HepG2 (cell line): ENCODE results near the gene TNFRSF25. TPM values are rescaled to one million over a fixed set of nuclear protein-coding genes. Genes with fewer than 3 reads are reported as not detected.

Experiments used
- AHR ChIP-seq: IDR thresholded peaks from 2 replicates; pipeline ENCODE4 v1.6.1; 2018; ENCODE audit warnings: missing genetic modification reagents, missing compliant biosample characterization
- DRAP1 ChIP-seq: IDR thresholded peaks from 2 replicates; pipeline ENCODE4 v1.6.1; 2016; ENCODE audit warnings: missing genetic modification reagents, missing compliant biosample characterization
- ELF1 ChIP-seq: sonication (generic); formaldehyde crosslinking; IDR thresholded peaks from 2 replicates; pipeline ENCODE4 v1.4.0; 2020; ENCODE audit warnings: missing genetic modification reagents
- FOXA1 ChIP-seq, 2 experiments: fragments of 450-650 bp in 1 of 2; sonication (generic) in 1 of 2; formaldehyde crosslinking in 1 of 2; IDR thresholded peaks; 2 replicates each; pipeline versions ENCODE4 v1.4.0 to v1.6.1; 2016 to 2020; ENCODE audit warnings: missing genetic modification reagents in 1 of 2
- GABPB1 ChIP-seq: IDR thresholded peaks from 2 replicates; pipeline ENCODE4 v1.6.1; 2016; ENCODE audit warnings: mild to moderate bottlenecking, missing genetic modification reagents, moderate library complexity, missing compliant biosample characterization
- HDAC1 ChIP-seq: sonication (generic); formaldehyde crosslinking; IDR thresholded peaks from 2 replicates; pipeline ENCODE4 v1.5.1; 2020; ENCODE audit warnings: mild to moderate bottlenecking, missing genetic modification reagents
- HOXA3 ChIP-seq: sonication (generic); formaldehyde crosslinking; IDR thresholded peaks from 2 replicates; pipeline ENCODE4 v1.5.0; 2020; ENCODE audit warnings: missing genetic modification reagents
- IRX3 ChIP-seq: sonication (generic); formaldehyde crosslinking; IDR thresholded peaks from 2 replicates; pipeline ENCODE4 v1.8.1; 2023; ENCODE audit warnings: mild to moderate bottlenecking, low read depth, missing genetic modification reagents, borderline replicate concordance
- MTF2 ChIP-seq: sonication (generic); formaldehyde crosslinking; IDR thresholded peaks from 2 replicates; pipeline ENCODE4 v1.5.0; 2020; ENCODE audit warnings: missing genetic modification reagents, borderline replicate concordance
- NONO ChIP-seq, 2 experiments: fragments of 450-650 bp in 1 of 2; sonication (generic) in 1 of 2; formaldehyde crosslinking in 1 of 2; IDR thresholded peaks in 1 of 2; conservative IDR thresholded peaks in 1 of 2; 2 replicates each; pipeline versions ENCODE4 v1.6.1 to v1.8.0; 2017 to 2022; ENCODE audit warnings: mild to moderate bottlenecking in 1 of 2, missing genetic modification reagents in 1 of 2, moderate library complexity in 1 of 2
- TRIM22 ChIP-seq: fragments of 450-650 bp; IDR thresholded peaks from 2 replicates; pipeline ENCODE4 v1.6.1; 2017
- ZBTB14 ChIP-seq: sonication (generic); formaldehyde crosslinking; IDR thresholded peaks from 2 replicates; pipeline ENCODE4 v1.4.0; 2020; ENCODE audit warnings: missing genetic modification reagents
- ZBTB33 ChIP-seq: sonication (generic); formaldehyde crosslinking; IDR thresholded peaks from 2 replicates; pipeline ENCODE4 v1.4.0; 2020; ENCODE audit warnings: missing genetic modification reagents
- ZNF138 ChIP-seq: sonication (generic); formaldehyde crosslinking; IDR thresholded peaks from 2 replicates; pipeline ENCODE4 v1.5.0; 2020; ENCODE audit warnings: mild to moderate bottlenecking, low read depth, missing genetic modification reagents
- ZNF383 ChIP-seq: sonication (generic); formaldehyde crosslinking; IDR thresholded peaks from 2 replicates; pipeline ENCODE4 v1.4.0; 2020; ENCODE audit warnings: missing genetic modification reagents, mild to moderate bottlenecking, borderline replicate concordance
- ZNF501 ChIP-seq: sonication (generic); formaldehyde crosslinking; IDR thresholded peaks from 2 replicates; pipeline ENCODE4 v1.5.1; 2020; ENCODE audit warnings: mild to moderate bottlenecking, moderate library complexity, missing genetic modification reagents
- ZNF574 ChIP-seq: sonication (generic); formaldehyde crosslinking; IDR thresholded peaks from 2 replicates; pipeline ENCODE4 v1.4.0; 2020; ENCODE audit warnings: missing genetic modification reagents
- ZNF577 ChIP-seq: sonication (generic); formaldehyde crosslinking; IDR thresholded peaks from 2 replicates; pipeline ENCODE4 v1.4.0; 2020; ENCODE audit warnings: mild to moderate bottlenecking, low read depth, missing genetic modification reagents, borderline replicate concordance
- ZNF782 ChIP-seq: sonication (generic); formaldehyde crosslinking; IDR thresholded peaks from 2 replicates; pipeline ENCODE4 v1.4.0; 2020; ENCODE audit warnings: missing genetic modification reagents, mild to moderate bottlenecking, borderline replicate concordance
- polyA plus RNA-seq, 8 experiments: library from polyadenylated mRNA; depleted of rRNA in 3 of 8; stranded (reverse) in 7 of 8; unstranded in 1 of 8; fragments of >200 nt; fragmentation: Illumina TruSeq in 4 of 8; extraction: Trizol in 4 of 8; gene quantifications; 2 replicates each; pipeline versions ENCODE4 v1.2.1 to v1.2.3, GENCODE V29; 2011 to 2016; ENCODE audit warnings: low read depth in 4 of 8, missing spikeins in 1 of 8, mixed read lengths in 1 of 8; ENCODE audit not compliant: insufficient read depth in 1 of 8
- total RNA-seq, 5 experiments: library from RNA; depleted of rRNA; stranded (reverse); fragments of >200 nt; fragmentation: Illumina TruSeq; extraction: Trizol; gene quantifications; 2 replicates each; pipeline ENCODE4 v1.2.3, GENCODE V29; 2016; ENCODE audit warnings: low read depth in 1 of 5

Gene TNFRSF25
- total and polyA plus RNA-seq, 2 of the 13 experiments (the other 11 are each of a cell fraction or from before 2014, with no cell fraction given): 1.4 to 1.5 TPM

- TF ChIP-seq HOXA3 (CRISPR knock-in tag) (peak; percentile 60), TRIM22 (no peak), AHR (CRISPR knock-in tag) (0 out of 2 replicates have a peak, but pooled peaks have one; percentile 51), MTF2 (CRISPR knock-in tag) (no peak), ELF1 (CRISPR knock-in tag) (no peak; the same call in 1 of the 2 replicates), HDAC1 (no peak), ZBTB33 (no peak; the same call in 1 of the 2 replicates), ZNF574 (CRISPR knock-in tag) (0 out of 2 replicates have a peak, but pooled peaks have one; percentile 20), IRX3 (CRISPR knock-in tag) (no peak), ZNF577 (CRISPR knock-in tag) (no peak), GABPB1 (0 out of 2 replicates have a peak, but pooled peaks have one; percentile 27), ZBTB14 (CRISPR knock-in tag) (no peak), DRAP1 (CRISPR knock-in tag) (peak; percentile 78), ZNF501 (CRISPR knock-in tag) (peak; percentile 30; the same call in 1 of the 2 replicates), FOXA1 (IDR thresholded peaks at IDR 0.05) (0 out of 2 replicates have a peak, but pooled peaks have one; percentile 5), FOXA1 (CRISPR knock-in tag; IDR thresholded peaks at IDR 0.05) (peak; percentile 85), ZNF782 (CRISPR knock-in tag) (0 out of 2 replicates have a peak, but pooled peaks have one; percentile 38), ZNF383 (no peak), NONO (IDR thresholded peaks at IDR 0.05) (no peak), NONO (CRISPR knock-in tag; conservative IDR thresholded peaks at IDR 0.05) (peak; percentile 55), ZNF138 (CRISPR knock-in tag) (no peak)
Observed at GRCh38 chr1:6445062-6445763, 20.8 kb downstream of the TNFRSF25 start (continued).
